ENCODE data around the gene C11orf24.
"Not testable (repeated sequence)": the region's sequence is repeated elsewhere in the genome, so short reads cannot be mapped to it uniquely, and the experiment has no call there.

Gene C11orf24

DNA sequence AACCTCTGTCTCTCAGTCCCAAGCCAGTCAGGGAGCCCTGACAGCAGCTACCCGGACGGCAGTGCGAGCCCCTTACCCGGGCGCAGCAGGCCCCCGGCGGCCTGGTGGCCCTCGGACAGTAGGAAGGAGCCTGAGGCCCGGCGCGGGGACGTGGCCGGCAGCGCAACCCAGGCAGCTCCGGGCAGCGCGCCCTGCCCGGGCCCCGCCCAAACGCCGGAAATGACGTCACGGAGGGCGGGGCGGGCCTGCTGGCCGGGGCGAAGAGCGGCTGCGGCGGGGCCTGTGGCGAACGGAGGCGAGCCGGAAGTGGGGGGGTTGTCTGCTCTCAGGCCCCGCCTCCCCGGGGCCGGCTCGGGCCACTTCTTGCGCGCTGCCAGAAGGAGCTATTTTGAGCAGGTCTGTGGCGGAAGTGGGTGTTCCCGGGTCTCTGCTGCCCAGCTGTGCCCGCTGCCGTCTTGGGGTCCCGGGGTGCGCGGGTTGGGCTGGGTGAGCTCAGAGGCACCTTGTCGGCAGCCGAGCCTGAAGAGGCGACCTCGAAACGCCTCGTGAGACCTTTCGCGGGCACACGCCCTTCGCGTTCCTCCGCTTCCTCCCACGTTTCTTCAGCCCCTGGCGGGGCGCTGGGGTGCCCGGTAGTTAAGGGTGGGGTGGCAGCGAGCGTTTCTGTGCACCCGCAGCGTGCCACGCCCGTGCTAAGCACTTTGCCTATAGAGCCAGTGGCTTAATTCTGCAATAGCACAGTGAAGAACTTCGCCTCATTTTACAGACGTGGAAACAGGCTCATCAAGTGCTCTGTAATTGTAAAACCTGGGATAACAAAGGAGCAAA is at the start of gene C11orf24:
Gene C11orf24 (minus strand): TSS at position 193 of the 828 bp plus-strand sequence. CDS start 8,206 bp downstream, outside the sequence.
- peak; percentile 98 for DNase-seq

DNA sequence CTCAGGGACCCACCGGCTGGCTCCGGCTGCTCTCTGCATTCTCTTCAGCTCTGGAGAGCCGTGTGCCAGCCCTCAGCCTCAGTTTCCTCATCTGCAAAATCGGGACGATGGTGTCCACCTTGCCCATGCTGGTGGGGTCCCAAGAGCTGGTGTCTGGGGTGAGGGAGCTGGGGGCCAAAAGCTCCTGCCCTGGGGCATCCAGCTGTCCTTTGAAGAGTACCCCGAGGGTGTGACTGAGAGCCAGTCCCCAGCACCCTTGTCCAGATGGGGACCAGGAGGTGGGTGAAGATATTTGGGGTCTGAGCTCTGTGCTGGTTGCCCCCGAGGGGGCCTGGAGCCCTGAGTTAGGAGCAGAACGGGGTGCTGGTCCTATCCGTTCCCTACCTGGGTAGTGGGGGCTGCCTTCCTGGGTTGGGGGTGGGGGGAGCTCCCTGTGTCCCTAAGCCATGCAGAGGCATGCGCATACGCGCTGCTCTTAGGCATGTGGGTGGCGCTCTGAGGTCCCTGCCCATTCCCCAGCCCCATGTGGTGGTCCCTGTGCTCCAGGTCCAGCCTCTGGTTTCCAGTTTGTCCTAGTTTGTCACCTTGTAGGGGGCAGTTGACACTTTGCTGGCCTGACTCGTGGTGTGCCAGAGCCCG is 45.5 kb upstream of the C11orf24 start:
- ATAC-seq, result no peak
- no peak for DNase-seq

More for the DNA sequence above, at the start of gene C11orf24:
- ATAC-seq, result peak; percentile 94

DNA sequence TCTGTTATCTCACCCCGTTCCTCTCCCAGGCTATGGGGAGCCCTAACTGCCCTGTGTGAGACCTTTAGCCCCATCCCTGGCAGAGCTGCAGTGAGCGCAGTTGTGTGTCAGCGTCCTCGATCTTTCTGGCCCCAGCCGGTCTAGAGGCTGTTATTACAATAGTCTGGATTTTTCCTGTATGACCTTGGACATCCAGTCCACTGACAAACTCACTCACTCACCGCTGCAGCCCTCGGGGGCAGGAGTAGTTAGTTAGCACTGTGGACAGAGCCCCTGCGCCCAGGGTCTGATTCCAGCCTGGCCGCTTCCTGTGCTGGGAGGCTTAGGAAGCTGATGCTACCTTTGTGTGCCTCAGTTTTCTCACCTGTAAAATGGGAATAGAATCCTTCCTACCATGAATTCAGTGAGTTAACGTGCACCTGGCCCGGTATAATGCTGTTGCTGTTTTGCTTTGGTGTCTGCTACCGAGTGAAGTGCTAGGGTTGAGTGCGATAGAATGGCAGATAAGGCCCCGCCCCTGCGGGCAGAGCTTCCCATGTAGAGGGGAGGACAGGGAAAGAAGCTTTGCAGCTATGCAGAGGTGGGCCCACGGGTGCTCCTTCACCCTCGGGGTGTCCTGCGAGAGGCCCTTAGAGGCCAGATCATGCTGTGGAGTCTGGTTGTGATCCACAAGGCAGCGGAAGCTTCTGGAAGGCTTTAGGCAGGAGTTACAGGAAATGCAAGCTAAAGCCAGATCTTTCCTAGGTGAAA is 43.6 kb upstream of the C11orf24 start:
- ATAC-seq (no peak), DNase-seq (no peak)

DNA sequence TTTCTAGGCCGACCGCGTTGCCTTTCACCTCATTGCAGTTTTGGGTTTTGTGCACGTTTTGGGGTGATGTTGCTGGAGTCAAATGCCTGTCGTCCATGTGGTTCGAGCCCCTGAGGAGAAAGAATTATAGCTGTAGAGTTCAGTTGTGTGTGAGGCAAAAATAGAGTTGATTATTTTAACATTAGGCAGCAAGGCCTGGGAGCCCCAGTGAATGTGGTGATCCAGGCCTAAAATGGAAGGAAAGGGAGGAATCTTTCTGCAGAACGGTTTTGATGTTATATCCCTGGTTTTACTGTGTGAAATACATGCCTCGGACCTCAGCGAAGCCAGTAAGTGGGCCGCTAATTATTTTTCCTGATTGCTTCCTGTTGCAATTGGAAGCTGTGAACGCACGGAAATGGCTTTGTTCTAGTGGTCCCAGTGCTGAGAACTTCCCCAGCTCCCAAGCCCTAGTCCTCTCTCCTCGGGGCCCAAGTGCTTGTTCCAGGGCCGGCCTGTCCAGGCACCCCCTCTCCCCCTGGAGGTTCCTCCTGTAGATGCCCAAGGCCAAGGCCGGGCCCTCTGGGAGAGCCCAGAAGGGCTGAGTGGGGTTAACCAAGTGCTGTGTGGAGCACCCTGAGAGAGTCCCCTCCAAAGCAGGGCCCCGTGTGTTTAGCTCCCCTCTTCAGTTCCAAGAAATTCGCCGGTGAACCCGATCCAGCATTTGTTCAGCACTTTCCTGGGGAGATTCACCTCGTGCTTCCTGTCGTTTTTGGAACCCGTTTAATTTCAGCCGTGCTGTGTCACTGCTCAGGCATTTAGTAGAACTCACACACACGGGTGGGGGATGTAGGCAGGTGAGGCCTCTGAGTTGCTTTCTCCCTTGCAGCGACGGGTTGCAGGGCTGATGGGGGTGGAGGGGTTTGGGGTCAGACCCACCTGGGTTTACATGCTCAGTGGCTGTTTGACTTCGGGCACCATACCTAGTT is 42.7 kb upstream of the C11orf24 start:
- no peak for ATAC-seq
- DNase-seq, result no peak

DNA sequence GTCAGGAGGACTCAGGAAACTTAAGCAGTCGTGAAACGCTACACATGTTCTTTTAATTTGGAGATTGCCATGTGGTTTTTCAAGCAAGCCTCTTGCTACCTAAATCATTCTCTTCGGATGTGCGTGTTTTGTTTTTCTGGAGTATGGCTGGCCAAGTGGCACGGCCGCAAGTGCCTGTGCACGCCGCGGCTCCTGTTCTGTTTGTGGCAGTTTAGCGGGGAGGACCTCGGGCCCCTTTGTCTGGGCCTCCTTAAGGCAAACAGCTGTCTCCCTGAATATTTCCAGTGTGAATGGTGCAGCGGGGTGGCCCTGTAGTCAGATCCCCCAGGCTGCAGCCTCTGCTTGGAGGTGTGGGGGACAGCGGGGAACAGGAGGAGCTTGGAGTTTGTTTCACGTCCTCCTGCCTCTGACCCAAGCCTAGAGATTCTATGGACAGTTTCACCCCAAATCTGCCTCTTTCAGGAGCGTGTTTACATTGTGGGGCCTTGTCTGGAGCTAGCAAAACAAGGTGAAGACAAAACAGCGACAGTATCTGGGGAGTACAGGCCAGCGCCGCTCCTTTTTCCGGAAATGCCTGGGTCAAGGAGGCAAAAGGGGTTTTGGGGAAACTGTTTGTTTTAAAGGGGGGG is 41.9 kb upstream of the C11orf24 start:
- DNase-seq, result no peak
- no peak for ATAC-seq

DNA sequence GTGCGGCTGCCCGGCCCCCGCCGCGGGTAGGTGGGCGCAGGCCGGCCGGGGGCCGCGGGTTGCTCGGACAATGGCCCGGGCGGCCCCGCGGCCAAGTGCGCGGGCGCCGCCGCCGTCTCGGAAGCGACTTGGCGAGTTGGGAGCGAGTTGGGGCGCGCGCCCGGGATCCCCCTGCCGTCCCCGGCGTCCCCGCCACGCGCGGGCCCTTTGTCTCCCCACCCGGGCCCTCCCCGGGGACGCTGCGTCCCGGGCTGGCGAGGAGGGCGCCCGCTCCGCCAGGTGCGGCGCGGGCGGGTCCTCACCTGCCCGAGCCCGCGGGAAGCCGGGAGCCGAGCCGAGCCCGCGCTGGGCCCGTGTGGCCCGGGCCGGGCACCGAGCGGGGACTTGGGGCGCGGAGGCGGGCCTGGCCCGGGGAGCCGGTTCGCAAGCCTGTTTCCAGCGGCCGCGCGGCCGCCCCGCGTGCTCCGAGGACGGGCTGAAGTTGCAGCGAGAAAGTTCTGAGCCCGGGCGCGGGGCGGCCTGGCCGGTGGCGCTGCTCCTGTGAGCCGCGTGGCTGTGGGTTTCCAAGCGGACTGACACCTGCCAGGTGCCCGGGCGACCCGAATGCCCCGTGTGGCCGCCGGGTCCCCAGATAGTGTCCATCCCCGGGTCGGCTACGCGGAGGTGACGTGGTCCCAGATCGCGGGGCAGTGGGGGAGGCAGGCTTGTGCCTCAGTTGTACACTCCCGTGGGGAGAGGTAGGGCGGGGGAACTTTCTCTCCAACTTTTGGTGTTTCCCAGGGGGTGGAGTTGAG is 41.2 kb upstream of the C11orf24 start:
- ATAC-seq (peak; percentile 55), DNase-seq (peak; percentile 35)

DNA sequence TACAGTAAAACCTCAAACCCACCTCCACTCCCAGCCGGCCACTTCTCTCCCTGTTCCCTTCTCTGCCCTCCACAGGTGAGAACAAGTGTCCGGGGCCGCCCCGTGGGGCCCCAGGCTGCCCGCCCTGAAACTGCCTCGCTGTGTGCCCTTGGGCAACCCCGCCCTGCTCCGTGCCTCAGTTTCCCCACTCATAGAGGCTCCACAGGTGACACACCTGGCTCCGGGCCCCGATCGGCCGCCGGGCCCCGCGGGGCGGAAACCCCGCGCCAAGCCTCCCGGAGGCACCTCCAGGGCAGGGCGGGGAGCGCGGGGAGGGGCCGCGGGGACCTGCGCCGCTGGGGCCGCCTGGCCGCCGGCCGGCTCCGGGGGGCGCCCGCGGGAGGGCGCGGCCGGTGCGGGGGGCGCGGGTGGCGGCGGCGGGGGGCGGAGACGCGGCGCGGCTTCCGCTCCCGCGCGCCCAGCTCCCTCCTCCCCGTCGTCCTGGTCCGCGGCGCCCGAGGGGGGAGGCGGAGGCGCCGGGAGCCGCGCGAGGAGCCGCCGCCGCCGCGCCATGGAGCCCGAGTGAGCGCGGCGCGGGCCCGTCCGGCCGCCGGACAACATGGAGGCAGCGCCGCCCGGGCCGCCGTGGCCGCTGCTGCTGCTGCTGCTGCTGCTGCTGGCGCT is 40.5 kb upstream of the C11orf24 start, which contains the start of gene LRP5:
Gene LRP5 (plus strand): TSS at position 475 of the 663 bp plus-strand sequence. CDS start 124 bp downstream, at position 599.
- DNase-seq (peak; percentile 48), ATAC-seq (peak; percentile 48)

DNA sequence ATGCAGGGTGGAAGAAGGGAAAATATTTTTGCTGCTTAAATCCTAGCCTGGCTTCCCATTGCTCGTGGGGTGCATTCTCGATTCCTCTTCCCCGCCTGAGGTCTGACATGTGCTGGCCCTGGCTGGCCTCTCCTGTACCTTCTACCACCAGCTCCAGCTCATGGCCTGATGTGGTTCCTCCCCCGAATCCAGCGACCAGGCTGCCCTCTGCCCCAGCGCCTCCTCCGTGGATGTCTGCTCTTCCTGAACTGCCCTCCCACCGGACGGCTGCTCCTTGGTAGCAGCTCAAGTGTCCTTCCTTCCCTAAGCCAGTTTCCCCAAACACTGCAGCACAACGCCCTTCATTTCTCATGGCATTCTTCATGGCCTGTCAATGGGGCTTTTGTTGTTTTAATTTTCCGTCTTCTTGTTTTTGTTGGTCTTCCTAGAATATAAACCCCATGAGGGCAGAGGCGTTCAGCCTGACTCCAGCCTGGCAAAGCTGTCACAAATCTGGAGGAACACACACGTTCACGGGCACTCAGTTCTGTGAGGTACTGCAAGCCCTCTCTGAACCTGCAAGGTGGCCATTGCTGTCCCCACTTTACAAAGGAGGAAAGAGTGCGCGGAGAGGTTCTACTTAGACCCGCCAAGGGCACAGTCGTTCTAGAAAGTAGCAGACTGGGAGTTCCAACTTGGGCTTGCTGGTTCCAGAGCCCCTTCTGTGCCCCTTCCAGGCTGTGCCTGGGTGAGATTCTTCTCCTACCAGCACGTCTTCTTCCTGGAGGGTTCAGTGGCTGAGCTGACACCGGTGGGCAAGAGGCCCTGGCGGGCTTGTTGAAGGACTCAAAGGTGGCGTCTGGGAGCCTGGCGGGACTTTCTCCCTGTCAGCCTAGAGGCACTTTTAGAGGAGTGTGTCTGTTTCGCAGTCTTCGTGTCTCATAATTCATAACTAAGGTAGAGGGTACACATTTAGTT is 39.7 kb upstream of the C11orf24 start:
- no peak for ATAC-seq

DNA sequence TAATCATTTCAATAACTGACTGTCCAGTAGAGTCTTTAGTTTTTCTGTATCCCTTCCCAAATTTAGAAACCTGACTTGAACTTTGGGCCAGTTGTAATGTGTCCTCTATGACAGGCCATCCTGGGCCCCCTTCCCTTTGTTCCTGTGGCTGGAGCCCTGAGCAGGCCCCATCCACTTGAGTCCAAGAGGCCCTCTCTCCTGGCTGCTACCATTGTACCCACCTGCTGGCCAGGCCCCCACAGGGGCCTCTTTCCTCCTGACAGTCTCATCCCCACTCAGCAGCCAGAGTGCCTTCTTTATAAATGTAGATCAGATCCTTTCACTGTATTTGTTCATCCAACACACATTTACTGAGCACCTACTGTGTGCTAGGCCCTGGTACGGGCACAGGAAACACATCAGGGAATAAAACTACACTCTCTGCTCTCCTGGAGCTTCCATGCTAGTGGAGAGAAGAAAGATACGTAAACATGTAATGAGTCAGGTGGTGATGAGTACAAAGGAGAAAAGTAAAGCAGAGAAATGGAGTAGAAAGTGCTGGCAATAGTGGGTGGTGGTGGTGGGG is 37.9 kb upstream of the C11orf24 start:
- DNase-seq (no peak), ATAC-seq (no peak)

More for the DNA sequence above, 39.7 kb upstream of the C11orf24 start:
- no peak for DNase-seq

DNA sequence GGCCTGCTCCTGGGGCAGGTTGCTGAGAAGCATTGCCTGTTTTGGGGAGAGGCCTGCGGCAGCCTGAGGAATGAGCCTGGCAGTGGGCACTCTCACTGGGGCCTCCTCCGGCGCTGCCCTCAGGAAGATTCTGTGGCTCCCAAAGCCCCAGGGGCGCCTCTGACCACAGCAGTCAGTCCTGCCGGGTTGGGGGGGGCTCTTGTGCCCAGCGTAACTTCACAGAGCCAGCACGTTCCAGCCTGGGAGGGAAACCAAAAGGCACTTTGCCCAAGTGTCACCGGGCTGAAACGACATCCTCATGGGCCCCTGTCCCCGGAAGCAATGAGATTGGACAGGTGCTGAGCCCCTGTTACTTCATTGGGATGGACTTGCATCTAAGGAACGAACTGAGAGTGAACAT is 36.3 kb upstream of the C11orf24 start:
- no peak for DNase-seq
- ATAC-seq, result no peak

DNA sequence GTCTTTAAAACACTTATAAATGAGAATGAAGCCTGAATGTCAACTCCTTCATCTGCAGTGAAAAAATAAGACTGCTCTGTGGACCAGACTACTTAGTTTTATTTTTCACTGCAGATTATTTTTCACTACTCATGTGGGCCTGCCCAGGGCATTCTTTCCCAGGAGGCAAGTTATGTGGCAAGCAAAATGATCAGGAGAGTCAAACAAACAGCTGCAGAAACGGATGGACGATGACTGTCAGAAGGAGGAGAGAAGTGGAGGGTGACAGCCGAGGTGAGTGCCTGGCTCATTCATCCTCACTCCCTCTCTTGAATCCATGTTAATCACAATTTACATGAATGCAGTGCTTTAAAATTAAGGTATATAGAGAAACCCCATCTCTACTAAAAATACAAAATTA is 34.9 kb upstream of the C11orf24 start:
- DNase-seq (no peak), ATAC-seq (no peak)

DNA sequence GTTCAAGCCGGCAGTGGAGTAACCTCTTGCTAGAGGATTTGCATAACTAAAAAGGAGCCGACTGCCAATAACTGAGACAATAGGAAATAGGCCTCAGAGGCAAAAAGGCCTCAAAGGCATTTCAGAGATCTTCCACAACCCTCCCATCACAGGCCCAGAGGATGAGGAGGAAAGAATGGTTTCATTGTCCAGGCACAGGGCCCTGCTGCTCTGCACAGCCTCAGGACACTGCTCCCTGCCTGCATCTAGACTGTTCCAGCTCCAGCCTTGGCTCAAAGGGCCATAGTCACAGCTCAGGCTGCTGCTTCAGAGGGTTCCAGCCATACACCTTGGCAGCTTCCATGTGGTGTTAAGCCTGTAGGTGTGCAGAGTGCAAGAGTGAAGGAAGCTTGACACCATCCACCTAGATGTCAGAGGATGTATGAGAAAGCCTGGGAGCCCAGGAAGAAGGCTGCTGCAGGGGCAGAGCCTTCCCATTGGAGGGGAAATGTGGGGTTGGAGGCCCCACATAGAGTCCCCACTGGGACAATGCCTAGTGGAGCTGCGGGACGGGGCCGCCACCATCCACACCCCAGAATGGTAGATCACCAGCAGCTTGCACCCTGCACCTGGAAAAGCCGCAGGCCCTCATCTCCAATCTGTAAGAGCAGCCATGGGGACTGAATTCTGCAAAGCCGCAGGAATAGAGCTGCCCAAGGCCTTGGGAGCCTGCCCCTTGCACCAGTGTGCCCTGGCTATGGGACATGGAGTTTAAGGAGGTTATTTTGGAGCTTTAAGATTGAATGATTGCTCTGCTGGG is 32.4 kb upstream of the C11orf24 start:
- DNase-seq (no peak), ATAC-seq (no peak)

DNA sequence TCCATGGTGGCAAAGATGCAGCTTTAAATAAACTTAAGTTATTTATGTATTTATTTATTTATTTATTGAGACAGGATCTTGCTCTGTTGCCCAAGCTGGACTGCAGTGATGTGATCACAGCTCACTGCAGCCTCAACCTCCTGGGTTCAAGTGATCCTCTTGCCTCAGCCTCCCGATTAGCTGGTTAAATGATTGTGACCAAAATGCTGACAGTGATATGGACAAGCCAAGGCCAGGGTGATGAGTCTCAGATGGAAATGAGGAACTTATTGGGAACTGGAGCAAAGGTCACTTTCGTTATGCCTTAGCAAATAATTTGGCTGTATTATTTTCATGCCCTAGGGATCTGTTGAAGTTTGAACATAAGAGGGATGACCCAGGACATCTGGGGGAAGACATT is 31.3 kb upstream of the C11orf24 start:
- DNase-seq, result no peak
- ATAC-seq, result no peak

DNA sequence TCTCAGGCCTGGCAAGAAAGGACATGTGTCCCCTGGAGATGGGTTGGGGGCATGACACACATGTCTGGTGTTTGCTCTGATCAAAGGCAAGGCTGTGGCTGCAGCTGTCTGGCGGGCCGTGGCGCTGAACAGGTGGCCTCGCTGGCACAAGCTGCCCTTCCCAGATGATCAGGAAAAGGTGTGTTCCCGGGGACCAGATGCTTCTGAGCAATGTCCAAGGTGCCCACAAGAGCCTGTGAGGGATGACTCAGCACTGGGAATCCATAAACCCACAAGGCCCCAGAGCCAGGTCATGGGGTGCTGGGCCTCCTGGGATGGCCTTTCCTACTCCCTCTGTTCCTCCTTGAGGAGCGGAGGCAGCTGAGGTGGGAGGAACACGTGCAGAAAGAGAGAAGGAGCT is 30.9 kb upstream of the C11orf24 start:
- ATAC-seq, result no peak
- no peak for DNase-seq

DNA sequence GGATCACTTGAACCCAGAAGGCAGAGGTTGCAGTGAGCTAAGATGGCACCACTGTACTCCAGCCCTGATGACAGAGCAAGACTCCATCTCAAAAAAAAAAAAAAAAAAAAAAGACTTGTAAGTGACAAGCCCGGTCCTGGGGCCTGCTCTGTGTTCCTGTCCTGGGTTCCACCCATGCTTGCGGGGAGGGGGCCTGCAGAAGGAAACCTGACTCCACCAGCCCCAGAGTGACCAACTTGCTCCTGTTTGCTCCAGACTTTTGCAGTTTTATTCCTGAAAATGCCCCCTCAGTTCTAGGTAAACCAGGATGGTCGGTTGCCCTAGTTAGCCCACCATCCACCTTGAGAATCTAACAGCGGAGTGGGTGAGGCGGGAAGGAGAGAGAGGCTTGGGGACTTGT is 30.5 kb upstream of the C11orf24 start:
- ATAC-seq, result no peak
- no peak for DNase-seq

DNA sequence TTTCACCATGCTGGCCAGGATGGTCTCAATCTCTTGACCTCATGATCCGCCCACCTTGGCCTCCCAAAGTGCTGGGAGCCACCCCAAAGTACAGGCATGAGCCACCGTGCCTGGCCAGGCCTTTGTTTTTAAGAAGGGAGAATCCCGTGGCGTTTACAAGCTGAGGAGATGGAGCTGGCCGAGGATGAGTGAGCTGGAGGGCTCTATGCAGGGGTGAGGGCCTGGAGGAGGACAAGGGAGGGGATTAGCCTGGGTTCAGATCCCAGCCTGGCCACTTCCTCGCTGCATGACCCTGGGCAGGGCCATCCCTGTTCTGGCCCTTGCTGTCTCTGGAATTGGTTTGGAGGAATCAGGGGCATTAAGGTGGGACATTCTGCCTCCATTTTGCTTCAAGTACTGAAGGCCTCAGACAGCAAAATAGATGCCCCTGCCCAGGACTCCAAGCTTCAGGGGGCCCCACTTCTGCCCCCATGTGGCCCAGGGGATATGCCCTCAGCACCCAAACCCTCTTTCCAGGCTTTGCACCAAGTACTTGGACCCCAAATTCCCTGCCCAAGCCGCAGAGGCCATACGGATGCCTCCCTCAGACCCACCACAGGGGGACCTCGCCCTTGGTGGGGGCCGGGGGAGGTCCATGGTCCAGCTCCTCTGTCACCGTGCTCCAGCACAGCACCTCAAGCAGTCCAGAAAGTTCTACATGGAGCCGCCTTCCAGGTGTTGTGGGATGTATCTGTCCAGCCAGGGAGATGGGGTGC is 28.5 kb upstream of the C11orf24 start:
- no peak for ATAC-seq

DNA sequence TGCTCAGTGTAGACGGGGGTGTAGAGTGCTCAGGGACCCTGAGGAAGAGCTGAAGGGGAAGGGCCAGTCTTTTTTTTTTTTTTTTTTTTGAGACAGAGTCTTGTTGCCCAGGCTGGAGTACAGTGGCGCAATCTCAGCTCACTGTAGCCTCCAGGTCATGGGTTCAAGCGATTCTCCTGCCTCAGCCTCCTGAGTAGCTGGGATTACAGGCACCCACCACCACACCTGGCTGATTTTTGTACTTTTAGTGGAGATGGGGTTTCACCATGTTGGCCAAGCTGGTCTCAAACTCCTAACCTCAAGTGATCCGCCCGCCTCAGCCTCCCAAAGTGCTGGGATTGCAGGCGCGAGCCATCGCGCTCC is 27.7 kb upstream of the C11orf24 start:
- not testable (repeated sequence) for ATAC-seq, DNase-seq

More for the DNA sequence above, 28.5 kb upstream of the C11orf24 start:
- no peak for DNase-seq
